ENCODE measurements around the gene TYRP1.
"Not testable (repeated sequence)": the region's sequence is repeated elsewhere in the genome, so short reads cannot be mapped to it uniquely, and the experiment has no call there.

TYRP1 gene

GRCh38 chr9:12693141-12693540, at the start of gene TYRP1:
TSS of gene TYRP1 (plus strand) at chr9:12693385. CDS start at chr9:12693997, 612 bp downstream.
- no peak for DNase-seq (ENCODE audit: low spot score)

GRCh38 chr9:12643686-12644085, 49.5 kb upstream of the TYRP1 start:
- no peak for DNase-seq (ENCODE audit: low spot score)

- no peak for DNase-seq (ENCODE audit: low spot score)
These were observed 44.3 kb upstream of the TYRP1 start for GRCh38 chr9:12648925-12649324.

GRCh38 chr9:12651125-12651524, 42.1 kb upstream of the TYRP1 start:
- no peak for DNase-seq (ENCODE audit: low spot score)

- DNase-seq (ENCODE audit: low spot score) = no peak
These were observed 40.2 kb upstream of the TYRP1 start for GRCh38 chr9:12652973-12653372.

- DNase-seq (ENCODE audit: low spot score) = no peak
These were observed 36.4 kb upstream of the TYRP1 start for GRCh38 chr9:12656803-12657202.

- no peak for DNase-seq (ENCODE audit: low spot score)
These were observed 36.0 kb upstream of the TYRP1 start for GRCh38 chr9:12657233-12657632.

- DNase-seq (ENCODE audit: low spot score) = no peak
These were observed 35.2 kb upstream of the TYRP1 start for GRCh38 chr9:12657998-12658397.

- DNase-seq (ENCODE audit: low spot score) = no peak
These were observed 34.5 kb upstream of the TYRP1 start for GRCh38 chr9:12658531-12659209.

GRCh38 chr9:12659220-12659619, 34.0 kb upstream of the TYRP1 start:
- no peak for DNase-seq (ENCODE audit: low spot score)

- DNase-seq (ENCODE audit: low spot score) = no peak
These were observed 26.4 kb upstream of the TYRP1 start for GRCh38 chr9:12666813-12667212.

- no peak for DNase-seq (ENCODE audit: low spot score)
These were observed 25.3 kb upstream of the TYRP1 start for GRCh38 chr9:12667892-12668291.

GRCh38 chr9:12670006-12670405, 23.2 kb upstream of the TYRP1 start:
- DNase-seq (ENCODE audit: low spot score) = no peak

GRCh38 chr9:12674961-12675360, 18.2 kb upstream of the TYRP1 start:
- DNase-seq (ENCODE audit: low spot score) = no peak

- not testable (repeated sequence) for DNase-seq (ENCODE audit: low spot score)
These were observed 15.6 kb upstream of the TYRP1 start for GRCh38 chr9:12677462-12678126.

GRCh38 chr9:12680341-12680740, 12.8 kb upstream of the TYRP1 start:
- peak; percentile 34 for DNase-seq (ENCODE audit: low spot score)

GRCh38 chr9:12680757-12681156, 12.4 kb upstream of the TYRP1 start:
- no peak for DNase-seq (ENCODE audit: low spot score)

GRCh38 chr9:12681620-12682019, 11.6 kb upstream of the TYRP1 start:
- DNase-seq (ENCODE audit: low spot score) = no peak

- DNase-seq (ENCODE audit: low spot score) = no peak
These were observed 8.2 kb upstream of the TYRP1 start for GRCh38 chr9:12684974-12685373.

- no peak for DNase-seq (ENCODE audit: low spot score)
These were observed 4.0 kb upstream of the TYRP1 start for GRCh38 chr9:12689233-12689632.

GRCh38 chr9:12694013-12694412, 828 bp downstream of the TYRP1 start:
- DNase-seq (ENCODE audit: low spot score) = no peak

GRCh38 chr9:12695474-12695873, 2.3 kb downstream of the TYRP1 start:
- DNase-seq (ENCODE audit: low spot score) = no peak

- no peak for DNase-seq (ENCODE audit: low spot score)
These were observed 3.9 kb downstream of the TYRP1 start for GRCh38 chr9:12696931-12697622.
